H9 (cell line): Measurements from ENCODE around the gene CYP8B1. TPM values are rescaled to one million over a fixed set of nuclear protein-coding genes. Genes with fewer than 3 reads are reported as not detected.

ENCODE experiments used
- DNase-seq: peaks from one replicate; pipeline ENCODE4 v3.0.0-alpha.2; 2017
- H2AFZ ChIP-seq: one replicate; pipeline ENCODE4 v1.6.1; 2013; ENCODE audit warnings: mild to moderate bottlenecking, low read length, control low read depth, moderate library complexity
- H2AK5ac ChIP-seq: 2 replicates; pipeline ENCODE4 v1.6.1; 2013; ENCODE audit warnings: low read length, control low read depth, mixed read lengths; ENCODE audit not compliant: insufficient read length
- H2BK120ac ChIP-seq: one replicate; pipeline ENCODE4 v1.6.1; 2013; ENCODE audit warnings: low read depth, mild to moderate bottlenecking, low read length, control low read depth, inconsistent platforms; ENCODE audit not compliant: poor library complexity, severe bottlenecking
- H2BK12ac ChIP-seq: 2 replicates; pipeline ENCODE4 v1.6.1; 2013; ENCODE audit warnings: low read length, control low read depth, mixed read lengths, low read depth; ENCODE audit not compliant: insufficient read length
- H2BK15ac ChIP-seq: 2 replicates; pipeline ENCODE4 v1.6.1; 2013; ENCODE audit warnings: low read depth, low read length, control low read depth
- H2BK20ac ChIP-seq: one replicate; pipeline ENCODE4 v1.6.1; 2013; ENCODE audit warnings: low read depth, mild to moderate bottlenecking, low read length, control low read depth, inconsistent platforms; ENCODE audit not compliant: poor library complexity, severe bottlenecking
- H2BK5ac ChIP-seq: 2 replicates; pipeline ENCODE4 v1.6.1; 2013; ENCODE audit warnings: low read length, control low read depth, mixed read lengths; ENCODE audit not compliant: insufficient read length
- H3K14ac ChIP-seq: 2 replicates; pipeline ENCODE4 v1.6.1; 2013; ENCODE audit warnings: low read length, control low read depth; ENCODE audit not compliant: insufficient read depth
- H3K18ac ChIP-seq: 2 replicates; pipeline ENCODE4 v1.6.1; 2013; ENCODE audit warnings: low read depth, mild to moderate bottlenecking, mixed read lengths, low read length, control low read depth; ENCODE audit not compliant: insufficient read length
- H3K23ac ChIP-seq: 2 replicates; pipeline ENCODE4 v1.6.1; 2013; ENCODE audit warnings: low read length, control low read depth, mixed read lengths, low read depth; ENCODE audit not compliant: insufficient read length
- H3K23me2 ChIP-seq: 2 replicates; pipeline ENCODE4 v1.6.1; 2013; ENCODE audit warnings: low read depth, mild to moderate bottlenecking, mixed read lengths, low read length, control low read depth; ENCODE audit not compliant: insufficient read length, poor library complexity, severe bottlenecking
- H3K27ac ChIP-seq: 2 replicates; pipeline ENCODE4 v1.5.1; 2013; ENCODE audit warnings: low read length, control low read depth, mixed read lengths, low read depth; ENCODE audit not compliant: insufficient read length
- H3K27me3 ChIP-seq: 2 replicates; pipeline ENCODE4 v1.6.1; 2013; ENCODE audit warnings: low read length, control low read depth, inconsistent platforms; ENCODE audit not compliant: insufficient read depth
- H3K4ac ChIP-seq: 2 replicates; pipeline ENCODE4 v1.6.1; 2013; ENCODE audit warnings: low read depth, mild to moderate bottlenecking, control low read depth, inconsistent platforms, low read length, moderate library complexity
- H3K4me1 ChIP-seq: 2 replicates; pipeline ENCODE4 v1.6.1; 2013; ENCODE audit warnings: low read length, control low read depth, inconsistent platforms; ENCODE audit not compliant: insufficient read depth
- H3K4me2 ChIP-seq: 2 replicates; pipeline ENCODE4 v1.6.1; 2013; ENCODE audit warnings: low read length, control low read depth, mixed read lengths; ENCODE audit not compliant: insufficient read length, insufficient read depth
- H3K56ac ChIP-seq: 2 replicates; pipeline ENCODE4 v1.6.1; 2013; ENCODE audit warnings: low read depth, mild to moderate bottlenecking, mixed read lengths, low read length, control low read depth; ENCODE audit not compliant: insufficient read length
- H3K79me1 ChIP-seq: 2 replicates; pipeline ENCODE4 v1.6.1; 2013; ENCODE audit warnings: low read depth, mild to moderate bottlenecking, moderate library complexity, low read length, control low read depth, inconsistent platforms; ENCODE audit not compliant: insufficient read depth, poor library complexity, severe bottlenecking
- H3K79me2 ChIP-seq: 2 replicates; pipeline ENCODE4 v1.6.1; 2013; ENCODE audit warnings: low read length, control low read depth, inconsistent platforms; ENCODE audit not compliant: insufficient read depth
- H3K9ac ChIP-seq: 2 replicates; pipeline ENCODE4 v1.6.1; 2013; ENCODE audit warnings: low read length, control low read depth, mixed read lengths; ENCODE audit not compliant: insufficient read length; ENCODE audit errors: extremely low read depth
- H3K9me3 ChIP-seq: one replicate; pipeline ENCODE4 v1.6.1; 2013; ENCODE audit warnings: low read depth, low read length, inconsistent platforms; ENCODE audit not compliant: control insufficient read depth
- H3T11ph ChIP-seq: one replicate; pipeline ENCODE4 v1.6.1; 2013; ENCODE audit warnings: mild to moderate bottlenecking, low read length, control low read depth, inconsistent platforms
- H4K20me1 ChIP-seq: one replicate; pipeline ENCODE4 v1.6.1; 2013; ENCODE audit not compliant: control insufficient read depth, insufficient read length, insufficient read depth
- H4K5ac ChIP-seq: 2 replicates; pipeline ENCODE4 v1.6.1; 2013; ENCODE audit warnings: low read depth, mild to moderate bottlenecking, mixed read lengths, low read length, control low read depth; ENCODE audit not compliant: insufficient read length
- H4K8ac ChIP-seq: replicated peaks from 2 replicates; pipeline ENCODE4 v1.6.1; 2013; ENCODE audit warnings: low read length, control low read depth, mixed read lengths, low read depth; ENCODE audit not compliant: insufficient read length
- H4K91ac ChIP-seq: 2 replicates; pipeline ENCODE4 v1.6.1; 2013; ENCODE audit warnings: low read depth, mild to moderate bottlenecking, moderate library complexity, mixed read lengths, low read length, control low read depth; ENCODE audit not compliant: insufficient read length
- H3K27ac Mint-ChIP-seq, 3 experiments: 2 replicates in 2 of 3; 3 replicates in 1 of 3; pipeline ENCODE4 v1.8.0; 2020 to 2021; ENCODE audit warnings: mixed read lengths in 3 of 3, mild to moderate bottlenecking in 1 of 3, moderate library complexity in 1 of 3
- H3K27me3 Mint-ChIP-seq: 2 replicates; pipeline ENCODE4 v1.8.0; 2021; ENCODE audit warnings: low read depth, mild to moderate bottlenecking, moderate library complexity, mixed read lengths
- H3K36me3 Mint-ChIP-seq, 3 experiments: 2 replicates in 2 of 3; 3 replicates in 1 of 3; pipeline ENCODE4 v1.8.0; 2020 to 2021; ENCODE audit warnings: low read depth in 3 of 3, mixed read lengths in 3 of 3; ENCODE audit not compliant: insufficient read depth in 1 of 3
- H3K4me1 Mint-ChIP-seq, 2 experiments: 2 replicates each; pipeline ENCODE4 v1.8.0; 2020; ENCODE audit warnings: mixed read lengths in 2 of 2
- H3K4me3 Mint-ChIP-seq, 2 experiments: 2 replicates in 1 of 2; 3 replicates in 1 of 2; pipeline ENCODE4 v1.8.0; 2020 to 2021; ENCODE audit warnings: mild to moderate bottlenecking in 2 of 2, mixed read lengths in 2 of 2, moderate library complexity in 1 of 2
- H3K9me3 Mint-ChIP-seq, 2 experiments: 2 replicates in 1 of 2; 3 replicates in 1 of 2; pipeline ENCODE4 v1.8.0; 2020; ENCODE audit warnings: mild to moderate bottlenecking in 2 of 2, mixed read lengths in 2 of 2, moderate library complexity in 1 of 2
- whole genome bisulfite sequencing: extraction: QIAGEN DNeasy Blood & Tissue Kit; methylation state at CpG from one replicate; pipeline ENCODE4 v1.1.7; 2013; ENCODE audit warnings: missing lambda C conversion rate, low lambda C conversion rate, mixed read lengths; ENCODE audit not compliant: insufficient read length; ENCODE audit errors: extremely low coverage; 5-methylcytosine and 5-hydroxymethylcytosine counted together
- total RNA-seq: library from RNA; stranded (reverse); gene quantifications from 2 replicates; pipeline ENCODE4 v1.2.1, GENCODE V29; 2021
- TF ChIP-seq, protein P1 (sequence below): fragments of 200-600 bp; sonication (generic); conservative IDR thresholded peaks from 3 replicates; pipeline ENCODE4 v1.8.0; 2021; ENCODE audit warnings: antibody characterized with exemption, mild to moderate bottlenecking

Gene CYP8B1
- total RNA-seq, 1 experiment from 2014 or later, result not detected

DNA sequence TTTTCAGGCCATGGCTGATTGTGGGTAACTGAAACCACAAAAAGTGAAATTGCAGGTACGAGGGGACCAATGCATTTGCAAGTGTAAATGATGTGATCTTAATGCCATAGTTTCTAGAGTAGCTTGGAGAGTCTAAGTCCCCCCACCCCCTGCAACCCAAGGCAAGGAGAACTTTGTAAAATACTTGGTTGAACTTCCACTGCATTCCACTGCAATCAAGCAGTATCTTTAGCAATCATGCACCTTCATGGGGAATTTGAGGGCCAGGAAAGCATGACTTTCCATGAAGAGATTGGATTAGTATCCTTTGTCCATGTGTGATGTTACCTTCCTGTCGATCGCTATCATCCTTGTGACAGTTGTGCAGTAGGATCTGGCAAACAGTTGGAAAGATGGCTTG lies 11.4 kb upstream of the CYP8B1 start:
- Histone ChIP-seq H3K56ac (no peak overlapping the region), H3K27ac (no peak overlapping the region), H3K18ac (no peak overlapping the region), H2BK20ac (no peak overlapping the region), H3K79me2 (no peaks in the 10 kb centered on the region), H2BK5ac (no peak overlapping the region), H3K14ac (no peak overlapping the region), H3K23me2 (no peaks in the 10 kb centered on the region), H3K79me1 (no peaks in the 10 kb centered on the region), H4K91ac (no peak overlapping the region), H3K4me2 (no peak overlapping the region), H3K9ac (no peak overlapping the region), H2BK12ac (no peak overlapping the region), H2BK15ac (no peak overlapping the region), H2AK5ac (no peak overlapping the region), H4K5ac (no peak overlapping the region), H3K4me1 (peaks cover 8% of the 10 kb centered on the region; the same call in 1 of the 2 replicates), H2BK120ac (no peak overlapping the region), H2AFZ (no peak overlapping the region), H3T11ph (peak overlapping the region; percentile 60), H4K20me1 (no peaks in the 10 kb centered on the region), H3K27me3 (no peaks in the 10 kb centered on the region; the same call in 1 of the 2 replicates), H4K8ac (no peak overlapping the region), H3K23ac (no peak overlapping the region), H3K4ac (no peak overlapping the region), H3K9me3 (no peaks in the 10 kb centered on the region)
- Mint-ChIP-seq H3K9me3 (no peaks in the 10 kb centered on the region; a peak in 1 of 5 replicates), H3K4me1 (peaks cover 46 to 48% of the 10 kb centered on the region in 2 experiments), H3K36me3 (no peaks in the 10 kb centered on the region; a peak in 4 of 7 replicates), H3K4me3 (no peak overlapping the region), H3K27ac (no peak overlapping the region; a peak in 1 of 7 replicates), H3K27me3 (peaks cover 2% of the 10 kb centered on the region; the same call in 1 of the 2 replicates)
- no peak for DNase-seq
- WGBS, result no CpG with 5 or more reads among the region's 3 CpGs
- TF ChIP-seq, protein P1, sequence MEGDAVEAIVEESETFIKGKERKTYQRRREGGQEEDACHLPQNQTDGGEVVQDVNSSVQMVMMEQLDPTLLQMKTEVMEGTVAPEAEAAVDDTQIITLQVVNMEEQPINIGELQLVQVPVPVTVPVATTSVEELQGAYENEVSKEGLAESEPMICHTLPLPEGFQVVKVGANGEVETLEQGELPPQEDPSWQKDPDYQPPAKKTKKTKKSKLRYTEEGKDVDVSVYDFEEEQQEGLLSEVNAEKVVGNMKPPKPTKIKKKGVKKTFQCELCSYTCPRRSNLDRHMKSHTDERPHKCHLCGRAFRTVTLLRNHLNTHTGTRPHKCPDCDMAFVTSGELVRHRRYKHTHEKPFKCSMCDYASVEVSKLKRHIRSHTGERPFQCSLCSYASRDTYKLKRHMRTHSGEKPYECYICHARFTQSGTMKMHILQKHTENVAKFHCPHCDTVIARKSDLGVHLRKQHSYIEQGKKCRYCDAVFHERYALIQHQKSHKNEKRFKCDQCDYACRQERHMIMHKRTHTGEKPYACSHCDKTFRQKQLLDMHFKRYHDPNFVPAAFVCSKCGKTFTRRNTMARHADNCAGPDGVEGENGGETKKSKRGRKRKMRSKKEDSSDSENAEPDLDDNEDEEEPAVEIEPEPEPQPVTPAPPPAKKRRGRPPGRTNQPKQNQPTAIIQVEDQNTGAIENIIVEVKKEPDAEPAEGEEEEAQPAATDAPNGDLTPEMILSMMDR, result no peak
